K562 (cell line): Measurements from ENCODE around the gene VPS13D. TPM values are rescaled to one million over a fixed set of nuclear protein-coding genes. Genes with fewer than 3 reads are reported as not detected.

Experiments
- CHD7 ChIP-seq: fragments of 200-600 bp; sonication (generic); IDR thresholded peaks from one replicate; pipeline ENCODE4 v1.6.1; 2012; ENCODE audit warnings: mild to moderate bottlenecking, low read depth, low read length, inconsistent platforms
- SIN3A ChIP-seq, 2 experiments: fragments of 150-350 bp in 1 of 2; IDR thresholded peaks; 2 replicates each; pipeline ENCODE4 v1.6.1; 2011 to 2016; ENCODE audit warnings: borderline replicate concordance in 2 of 2, low read depth in 2 of 2, low read length in 2 of 2, mild to moderate bottlenecking in 2 of 2, moderate library complexity in 2 of 2; ENCODE audit not compliant: control insufficient read depth in 1 of 2
- polyA plus RNA-seq, 8 experiments: library from polyadenylated mRNA; depleted of rRNA in 4 of 8; stranded (reverse) in 5 of 8; unstranded in 3 of 8; fragments of >200 nt; fragmentation: Nextera tagmentation in 2 of 8; fragmentation: Illumina TruSeq in 1 of 8; extraction: Ambion mirVana in 2 of 8; extraction: Trizol in 1 of 8; gene quantifications; 2 replicates each; pipeline versions ENCODE4 v1.2.1 to v1.2.3, GENCODE V29; 2011 to 2014; ENCODE audit warnings: inconsistent platforms in 1 of 8, missing spikeins in 1 of 8
- total RNA-seq, 7 experiments: library from RNA; depleted of rRNA in 6 of 7; stranded (reverse); fragments of >200 nt in 6 of 7; fragmentation: Illumina TruSeq in 2 of 7; extraction: Trizol in 2 of 7; gene quantifications; 2 replicates each; pipeline versions ENCODE4 v1.2.1 to v1.2.3, GENCODE V29; 2011 to 2021; ENCODE audit warnings: low replicate concordance in 1 of 7
- TF ChIP-seq, protein P1 (sequence below): sonication (generic); formaldehyde crosslinking; IDR thresholded peaks from 2 replicates; pipeline ENCODE4 v1.8.1; 2023; ENCODE audit warnings: mild to moderate bottlenecking, missing genetic modification reagents
- TF ChIP-seq, protein P2 (sequence below), 2 experiments: fragments of 450-650 bp; IDR thresholded peaks; 2 replicates each; pipeline ENCODE4 v1.6.1; 2016

Gene VPS13D
- total and polyA plus RNA-seq, 9 of the 15 experiments (the other 6 are each of a cell fraction or from before 2014, with no cell fraction given): 6.1 to 51.5 (median 38.5) TPM

DNA sequence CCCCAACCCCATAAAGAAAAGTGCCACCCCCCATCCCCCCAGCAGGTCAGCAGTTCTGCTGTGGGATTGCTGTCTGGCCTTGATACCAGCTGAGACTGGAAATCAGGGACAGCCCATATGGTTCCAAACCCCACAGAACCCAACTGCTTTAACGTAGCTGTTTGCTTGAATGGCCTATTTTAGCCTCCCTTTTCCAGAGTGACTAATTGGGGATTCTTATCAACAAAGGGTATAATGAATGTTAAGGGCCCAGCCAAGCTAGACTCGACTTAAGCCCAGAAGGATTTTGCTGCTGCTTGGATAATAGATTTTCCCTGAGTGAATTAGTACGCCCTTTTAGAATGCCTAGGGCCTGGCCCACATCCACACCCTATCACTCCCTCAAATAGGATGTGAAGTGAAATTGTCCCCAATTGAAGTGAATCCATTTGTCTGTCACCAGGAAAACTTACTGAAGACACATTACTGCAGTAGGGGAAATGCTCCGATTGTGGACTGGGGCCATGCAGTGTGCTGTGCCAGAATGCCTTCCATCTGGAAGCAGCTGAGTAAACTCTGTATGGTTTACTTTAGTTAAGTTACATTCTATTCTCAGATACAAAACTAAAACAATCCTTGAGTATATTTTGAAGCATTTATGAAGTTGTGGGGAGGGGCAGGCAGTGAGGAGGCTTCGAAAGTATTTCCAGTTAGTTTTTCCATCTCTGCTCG lies 231.2 kb downstream of the VPS13D start (continued):
- no peak for TF ChIP-seq CHD7
- TF ChIP-seq, protein P1, sequence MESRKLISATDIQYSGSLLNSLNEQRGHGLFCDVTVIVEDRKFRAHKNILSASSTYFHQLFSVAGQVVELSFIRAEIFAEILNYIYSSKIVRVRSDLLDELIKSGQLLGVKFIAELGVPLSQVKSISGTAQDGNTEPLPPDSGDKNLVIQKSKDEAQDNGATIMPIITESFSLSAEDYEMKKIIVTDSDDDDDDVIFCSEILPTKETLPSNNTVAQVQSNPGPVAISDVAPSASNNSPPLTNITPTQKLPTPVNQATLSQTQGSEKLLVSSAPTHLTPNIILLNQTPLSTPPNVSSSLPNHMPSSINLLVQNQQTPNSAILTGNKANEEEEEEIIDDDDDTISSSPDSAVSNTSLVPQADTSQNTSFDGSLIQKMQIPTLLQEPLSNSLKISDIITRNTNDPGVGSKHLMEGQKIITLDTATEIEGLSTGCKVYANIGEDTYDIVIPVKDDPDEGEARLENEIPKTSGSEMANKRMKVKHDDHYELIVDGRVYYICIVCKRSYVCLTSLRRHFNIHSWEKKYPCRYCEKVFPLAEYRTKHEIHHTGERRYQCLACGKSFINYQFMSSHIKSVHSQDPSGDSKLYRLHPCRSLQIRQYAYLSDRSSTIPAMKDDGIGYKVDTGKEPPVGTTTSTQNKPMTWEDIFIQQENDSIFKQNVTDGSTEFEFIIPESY: no peak
- TF ChIP-seq, protein P2, sequence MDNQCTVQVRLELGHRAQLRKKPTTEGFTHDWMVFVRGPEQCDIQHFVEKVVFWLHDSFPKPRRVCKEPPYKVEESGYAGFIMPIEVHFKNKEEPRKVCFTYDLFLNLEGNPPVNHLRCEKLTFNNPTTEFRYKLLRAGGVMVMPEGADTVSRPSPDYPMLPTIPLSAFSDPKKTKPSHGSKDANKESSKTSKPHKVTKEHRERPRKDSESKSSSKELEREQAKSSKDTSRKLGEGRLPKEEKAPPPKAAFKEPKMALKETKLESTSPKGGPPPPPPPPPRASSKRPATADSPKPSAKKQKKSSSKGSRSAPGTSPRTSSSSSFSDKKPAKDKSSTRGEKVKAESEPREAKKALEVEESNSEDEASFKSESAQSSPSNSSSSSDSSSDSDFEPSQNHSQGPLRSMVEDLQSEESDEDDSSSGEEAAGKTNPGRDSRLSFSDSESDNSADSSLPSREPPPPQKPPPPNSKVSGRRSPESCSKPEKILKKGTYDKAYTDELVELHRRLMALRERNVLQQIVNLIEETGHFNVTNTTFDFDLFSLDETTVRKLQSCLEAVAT (IDR thresholded peaks at IDR 0.05): no peak
- no peak for TF ChIP-seq SIN3A (IDR thresholded peaks at IDR 0.05; ENCODE audit: borderline replicate concordance in 2 of 2, control insufficient read depth in 1 of 2, low read depth in 2 of 2, low read length in 2 of 2)
